Naive B cell (primary cell): ENCODE measurements around the gene TXLNB. TPM values are rescaled to one million over a fixed set of nuclear protein-coding genes. Genes with fewer than 3 reads are reported as not detected.

ENCODE experiments used
- ATAC-seq, 2 donors: fragments of 150-1000 bp; cut with Tn5 transposase; 2 replicates each; pipeline ENCODE4 v1.10.0; 2021; ENCODE audit warnings: low read depth in 2 of 2, mild to moderate bottlenecking in 2 of 2, moderate library complexity in 2 of 2
- DNase-seq: peaks from one replicate; pipeline ENCODE4 v3.0.0; 2022
- H3K27ac Mint-ChIP-seq, 6 donors: one replicate each; pipeline ENCODE4 v1.8.0; 2020 to 2022; ENCODE audit warnings: mild to moderate bottlenecking in 6 of 6, mixed read lengths in 6 of 6, moderate library complexity in 5 of 6, inconsistent platforms in 2 of 6
- H3K27me3 Mint-ChIP-seq, 3 donors: one replicate each; pipeline ENCODE4 v1.8.0; 2021 to 2022; ENCODE audit warnings: mixed read lengths in 3 of 3, mild to moderate bottlenecking in 1 of 3
- H3K36me3 Mint-ChIP-seq, 2 donors: one replicate each; pipeline ENCODE4 v1.8.0; 2020 to 2022; ENCODE audit warnings: mixed read lengths in 2 of 2, inconsistent platforms in 1 of 2, mild to moderate bottlenecking in 1 of 2
- H3K4me1 Mint-ChIP-seq, 3 donors: one replicate each; pipeline ENCODE4 v1.8.0; 2020 to 2022; ENCODE audit warnings: mixed read lengths in 3 of 3, inconsistent platforms in 1 of 3, mild to moderate bottlenecking in 1 of 3, moderate library complexity in 1 of 3
- H3K4me3 Mint-ChIP-seq, 8 donors: one replicate each; pipeline ENCODE4 v1.8.0; 2020 to 2022; ENCODE audit warnings: mild to moderate bottlenecking in 8 of 8, mixed read lengths in 8 of 8, moderate library complexity in 8 of 8, inconsistent platforms in 2 of 8
- H3K9me3 Mint-ChIP-seq, 7 donors: one replicate each; pipeline ENCODE4 v1.8.0; 2020 to 2022; ENCODE audit warnings: mixed read lengths in 7 of 7, mild to moderate bottlenecking in 5 of 7, inconsistent platforms in 2 of 7, moderate library complexity in 1 of 7
- polyA plus RNA-seq, 6 donors: library from polyadenylated mRNA; unstranded; fragments of 300-500 nt; fragmentation: Illumina TruSeq; gene quantifications; one replicate each; pipeline ENCODE4 v1.2.3, GENCODE V29; 2021; ENCODE audit warnings: low read depth in 6 of 6

Gene TXLNB
- polyA plus RNA-seq, 6 donors from 2014 or later, result 0.35 to 2.1 (median 0.74) TPM

DNA sequence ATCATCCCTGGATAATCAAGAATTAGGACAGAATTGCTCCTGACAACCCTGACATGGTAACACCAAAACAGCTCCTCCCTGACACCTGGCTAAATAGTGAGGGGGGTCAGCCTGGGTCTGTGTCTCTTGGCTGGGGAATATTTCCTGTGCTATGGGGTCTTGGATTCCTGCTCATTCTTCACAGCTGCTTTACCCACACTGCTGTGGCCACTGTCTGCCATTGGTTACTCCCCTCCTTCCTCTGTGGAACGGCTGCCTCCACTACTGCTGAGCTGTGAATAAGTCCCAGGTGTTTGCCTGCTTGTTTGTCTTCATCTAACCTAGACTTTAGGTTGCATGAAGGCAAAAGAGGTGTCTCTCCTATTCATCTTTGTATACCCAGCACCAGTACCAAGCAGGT is 33.9 kb upstream of the TXLNB start:
- ATAC-seq (no peak), DNase-seq (no peak)
- Mint-ChIP-seq H3K4me1 (peaks cover 26 to 49% (median 26%) of the 10 kb centered on the region in 3 donors), H3K36me3 (peaks cover 6 to 7% of the 10 kb centered on the region in 2 donors), H3K27me3 (no peaks in the 10 kb centered on the region), H3K9me3 (peaks cover 0 to 6% (median 0%) of the 10 kb centered on the region in 7 donors), H3K4me3 (peak overlapping the region in 6 of 8 donors; percentile 22 to 71 (median 58)), H3K27ac (peak overlapping the region in 2 of 6 donors; percentile 47 to 89)

DNA sequence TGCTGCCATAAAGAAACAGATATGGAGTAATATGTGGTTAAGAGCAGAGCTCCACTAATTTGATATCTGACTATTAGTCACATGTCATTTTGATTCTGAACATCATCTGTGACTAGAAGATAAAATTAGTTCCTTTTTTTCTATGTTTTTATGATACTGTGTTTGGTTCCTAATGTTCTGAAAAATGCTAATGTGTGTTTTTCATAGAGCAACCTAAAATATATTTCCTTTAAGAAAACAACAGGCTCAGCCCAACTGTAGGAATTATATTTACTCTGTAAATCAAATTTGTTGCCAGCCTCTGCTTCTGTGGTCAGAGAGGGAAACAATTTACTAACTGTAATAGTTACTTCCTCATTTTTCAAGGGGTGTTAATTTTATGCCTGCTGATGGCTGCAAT is 33.3 kb upstream of the TXLNB start:
- DNase-seq (peak; percentile 58), ATAC-seq (peak; percentile 45 to 62)
- peak overlapping the region in 5 of 8 donors; percentile 43 to 69 (median 55) for H3K4me3 Mint-ChIP-seq

DNA sequence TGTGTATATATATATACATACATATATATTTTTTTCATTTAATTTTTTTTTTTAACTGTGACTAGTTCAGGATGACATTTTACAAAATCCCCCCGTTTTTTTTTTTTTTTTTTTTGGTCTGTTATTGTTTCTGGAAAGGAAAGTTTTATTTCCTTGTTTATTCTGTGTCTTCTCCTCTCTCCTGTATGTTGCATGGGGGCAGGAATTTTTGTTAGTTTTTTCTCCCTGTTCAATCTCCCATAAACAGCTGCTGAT is 32.4 kb upstream of the TXLNB start:
- no peak for DNase-seq
- H3K4me3 Mint-ChIP-seq, result peak overlapping the region; percentile 79 to 97 (median 92)
- no peak for ATAC-seq
- peaks cover 0 to 6% (median 0%) of the 10 kb centered on the region in 7 donors for H3K9me3 Mint-ChIP-seq
- peaks cover 26 to 49% (median 26%) of the 10 kb centered on the region in 3 donors for H3K4me1 Mint-ChIP-seq
- H3K27ac Mint-ChIP-seq, result peak overlapping the region in 4 of 6 donors; percentile 89 to 99 (median 96)
- H3K36me3 Mint-ChIP-seq, result peaks cover 6 to 7% of the 10 kb centered on the region in 2 donors
- no peaks in the 10 kb centered on the region for H3K27me3 Mint-ChIP-seq

More for the DNA sequence above, 33.3 kb upstream of the TXLNB start:
- no peaks in the 10 kb centered on the region for H3K27me3 Mint-ChIP-seq
- H3K9me3 Mint-ChIP-seq, result peaks cover 0 to 6% (median 0%) of the 10 kb centered on the region in 7 donors
- H3K4me1 Mint-ChIP-seq, result peaks cover 26 to 49% (median 26%) of the 10 kb centered on the region in 3 donors
- peak overlapping the region in 4 of 6 donors; percentile 16 to 81 (median 66) for H3K27ac Mint-ChIP-seq
- peaks cover 6 to 7% of the 10 kb centered on the region in 2 donors for H3K36me3 Mint-ChIP-seq

DNA sequence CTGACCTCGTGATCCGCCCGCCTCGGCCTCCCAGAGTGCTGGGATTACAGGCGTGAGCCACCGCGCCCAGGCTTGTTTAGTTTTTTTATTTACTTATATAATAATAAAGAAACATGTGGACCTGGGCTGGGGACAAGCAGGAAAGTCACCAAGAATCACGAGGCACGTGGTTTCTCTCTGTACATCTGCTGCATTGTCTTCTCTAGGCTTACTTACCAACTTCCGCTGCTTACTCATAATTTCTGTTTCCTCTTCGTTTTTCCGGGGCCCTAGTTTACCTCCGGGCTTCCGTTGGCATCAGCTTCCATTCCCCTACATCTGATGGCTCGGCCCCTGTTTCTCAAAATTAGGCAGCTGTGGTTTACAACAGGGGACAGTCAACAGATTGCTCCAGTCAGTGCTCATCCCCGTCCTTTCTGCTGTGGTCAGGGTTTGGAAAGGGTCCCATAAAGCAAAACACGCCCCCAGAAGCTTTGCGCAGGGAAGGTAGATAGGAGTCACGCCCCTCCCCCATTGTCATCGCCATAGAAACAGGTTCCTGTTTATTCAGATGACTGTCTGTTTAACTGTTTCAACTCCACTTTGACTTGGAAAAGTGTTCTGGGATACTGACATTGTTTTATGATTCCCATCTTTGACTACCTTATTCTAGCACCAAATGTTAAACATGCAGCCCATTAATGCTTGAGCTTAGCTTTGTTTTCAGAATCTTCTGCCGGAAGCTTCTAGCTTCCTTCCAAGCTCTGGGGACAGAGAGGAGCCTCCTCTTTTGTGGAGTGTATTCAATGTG is 31.9 kb upstream of the TXLNB start:
- peaks cover 26 to 49% (median 26%) of the 10 kb centered on the region in 3 donors for H3K4me1 Mint-ChIP-seq
- DNase-seq (peak; percentile 74), ATAC-seq (peak; percentile 75 to 79)
- H3K36me3 Mint-ChIP-seq, result peaks cover 6 to 7% of the 10 kb centered on the region in 2 donors
- peak overlapping the region; percentile 92 to 99 (median 96) for H3K27ac Mint-ChIP-seq
- H3K9me3 Mint-ChIP-seq, result peaks cover 0 to 6% (median 0%) of the 10 kb centered on the region in 7 donors
- peak overlapping the region; percentile 79 to 97 (median 92) for H3K4me3 Mint-ChIP-seq
- no peaks in the 10 kb centered on the region for H3K27me3 Mint-ChIP-seq

DNA sequence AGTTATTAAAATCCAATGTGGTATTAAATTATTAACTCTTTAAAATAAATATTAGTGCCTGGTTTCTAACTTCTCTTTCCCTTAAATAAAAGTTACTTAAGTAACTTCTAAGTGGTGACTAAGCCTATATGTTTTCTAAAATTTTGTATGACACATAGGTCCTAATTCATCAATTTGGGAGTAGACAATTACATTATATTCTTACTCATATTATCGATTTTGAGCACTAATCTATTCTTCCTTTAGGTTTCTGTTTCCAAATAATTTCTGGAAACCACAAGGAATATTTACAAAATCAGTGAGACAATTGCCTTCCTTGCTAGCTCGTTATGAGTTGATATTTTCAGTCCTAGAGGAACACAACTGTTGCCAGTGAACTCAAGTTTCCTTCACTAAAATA is 28.3 kb upstream of the TXLNB start:
- no peak overlapping the region for H3K27ac Mint-ChIP-seq

DNA sequence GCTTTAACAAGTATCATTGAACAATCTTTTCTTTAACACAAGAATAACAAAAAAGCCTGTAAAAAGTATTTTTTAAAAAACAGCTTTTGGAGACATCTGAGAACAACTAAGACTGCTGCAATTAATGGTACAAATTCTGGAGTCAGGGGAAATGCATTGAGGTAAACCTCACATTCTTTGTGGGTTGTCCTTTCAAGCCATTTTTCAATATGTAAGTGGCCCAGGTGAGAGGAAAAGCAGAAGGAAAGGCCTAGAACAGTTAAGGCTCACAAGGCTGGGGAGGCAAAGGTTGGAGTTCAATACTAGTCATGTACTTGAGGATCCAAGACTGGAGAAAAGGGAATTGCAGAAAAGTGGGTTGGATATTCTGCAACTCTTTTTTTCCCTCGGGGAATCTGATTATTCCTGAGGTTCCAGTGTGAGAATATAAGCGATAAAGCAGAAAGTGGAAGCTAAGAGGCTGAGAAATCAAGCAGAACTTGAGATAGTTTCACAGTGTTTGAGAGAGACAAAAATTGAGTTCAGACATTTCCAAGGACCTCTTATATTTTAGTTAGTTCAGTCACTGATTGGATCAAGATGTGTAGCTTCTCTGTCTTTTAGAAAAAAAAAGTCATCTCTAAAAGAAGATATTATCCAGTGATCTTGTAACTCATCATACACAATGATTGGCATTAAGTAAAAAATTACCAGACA is 25.0 kb upstream of the TXLNB start:
- Mint-ChIP-seq H3K36me3 (no peaks in the 10 kb centered on the region), H3K4me1 (peaks cover 7 to 13% (median 9%) of the 10 kb centered on the region in 3 donors), H3K4me3 (peak overlapping the region in 2 of 8 donors; percentile 11 to 75), H3K9me3 (peaks cover 0 to 2% (median 0%) of the 10 kb centered on the region in 7 donors), H3K27me3 (no peaks in the 10 kb centered on the region), H3K27ac (peak overlapping the region; percentile 16 to 86 (median 72))
- DNase-seq, result no peak
- ATAC-seq, result no peak

More for the DNA sequence above, 28.3 kb upstream of the TXLNB start:
- no peaks in the 10 kb centered on the region for H3K27me3 Mint-ChIP-seq
- DNase-seq (no peak), ATAC-seq (no peak)
- peaks cover 16 to 37% (median 17%) of the 10 kb centered on the region in 3 donors for H3K4me1 Mint-ChIP-seq
- no peak overlapping the region for H3K4me3 Mint-ChIP-seq
- H3K36me3 Mint-ChIP-seq, result no peaks in the 10 kb centered on the region
- H3K9me3 Mint-ChIP-seq, result peaks cover 0 to 2% (median 0%) of the 10 kb centered on the region in 7 donors

DNA sequence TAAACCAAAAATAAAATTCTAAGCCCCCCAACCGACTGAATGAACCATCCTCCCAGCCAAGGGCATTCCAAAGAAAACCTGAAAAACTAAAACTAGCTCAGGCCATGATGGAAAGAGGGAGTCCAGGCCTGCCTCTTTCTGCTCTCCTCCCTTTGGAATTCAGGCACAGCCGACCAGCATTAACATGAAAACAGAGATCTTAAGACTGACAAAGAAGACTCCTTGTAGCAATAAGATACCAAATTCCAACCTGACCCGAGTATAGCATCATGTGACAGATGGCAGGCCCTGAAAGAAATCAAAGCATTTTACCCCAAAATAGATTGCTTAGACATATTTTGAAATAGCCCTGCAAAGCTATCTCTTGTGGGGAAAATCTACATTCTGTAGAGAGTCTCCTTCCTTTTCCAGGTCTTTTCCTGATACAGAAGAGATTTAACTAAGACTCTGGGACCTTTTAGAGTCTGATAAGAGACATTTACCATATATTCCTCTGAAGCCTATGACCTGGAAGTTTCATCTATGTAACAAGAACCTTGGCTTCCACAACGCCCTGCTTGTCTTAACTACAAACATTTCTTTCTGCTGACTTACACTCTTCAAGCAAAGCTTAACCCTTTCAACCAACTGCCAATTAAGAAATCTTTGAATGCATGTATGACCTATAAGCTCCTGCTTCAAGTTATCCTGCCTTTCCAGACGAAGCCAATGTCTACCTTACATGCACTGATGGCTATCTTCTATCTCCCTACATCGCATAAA is 22.2 kb upstream of the TXLNB start:
- no peak for DNase-seq
- no peaks in the 10 kb centered on the region for H3K36me3 Mint-ChIP-seq
- H3K9me3 Mint-ChIP-seq, result peaks cover 0 to 2% (median 0%) of the 10 kb centered on the region in 7 donors
- H3K27me3 Mint-ChIP-seq, result no peaks in the 10 kb centered on the region
- ATAC-seq, result no peak
- peaks cover 7 to 13% (median 9%) of the 10 kb centered on the region in 3 donors for H3K4me1 Mint-ChIP-seq
- no peak overlapping the region for H3K4me3 Mint-ChIP-seq
- peak overlapping the region in 1 of 6 donors; percentile 62 for H3K27ac Mint-ChIP-seq

DNA sequence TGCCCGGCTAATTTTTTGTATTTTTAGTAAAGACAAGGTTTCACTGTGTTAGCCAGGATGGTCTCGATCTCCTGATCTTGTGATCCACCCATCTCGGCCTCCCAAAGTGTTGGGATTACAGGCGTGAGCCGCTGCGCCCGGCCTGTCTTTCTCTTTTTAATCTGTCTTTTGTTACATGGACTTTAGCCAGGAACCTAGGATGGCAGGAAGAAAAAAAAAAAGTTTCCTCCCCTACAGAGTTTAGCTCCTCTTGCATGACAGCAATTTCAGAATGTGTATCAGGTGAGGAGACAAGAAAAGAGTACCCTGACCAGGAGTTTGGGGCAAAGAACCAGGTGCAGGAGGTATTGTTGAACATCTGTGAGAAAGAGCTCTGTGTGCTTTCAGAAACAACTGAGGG is 21.4 kb upstream of the TXLNB start:
- Mint-ChIP-seq H3K9me3 (peaks cover 0 to 1% (median 0%) of the 10 kb centered on the region in 7 donors), H3K4me1 (peaks cover 7 to 13% (median 11%) of the 10 kb centered on the region in 3 donors), H3K27me3 (no peaks in the 10 kb centered on the region), H3K4me3 (no peak overlapping the region), H3K27ac (peak overlapping the region in 1 of 6 donors; percentile 31), H3K36me3 (no peaks in the 10 kb centered on the region)
- no peak for DNase-seq
- no peak for ATAC-seq

DNA sequence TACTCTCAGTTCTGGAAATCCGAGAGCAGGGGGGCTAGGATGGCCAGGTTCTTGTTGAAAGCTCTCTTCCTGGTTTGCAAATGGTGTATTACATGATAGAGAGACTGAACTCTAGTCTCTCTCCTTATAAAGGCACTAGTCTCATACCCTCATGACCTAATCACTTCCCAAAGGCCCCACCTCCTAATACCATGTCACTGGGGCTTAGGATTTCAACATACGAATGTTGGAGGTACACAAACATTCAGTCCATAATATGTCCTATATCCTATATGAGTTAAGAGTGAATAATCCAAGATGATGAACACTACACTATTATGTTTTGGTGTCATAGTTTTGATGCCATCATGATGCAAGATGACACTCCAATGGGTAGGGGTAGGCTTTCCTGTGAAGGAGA is 20.0 kb upstream of the TXLNB start:
- Mint-ChIP-seq H3K36me3 (no peaks in the 10 kb centered on the region), H3K27ac (no peak overlapping the region), H3K4me1 (peaks cover 7 to 16% (median 8%) of the 10 kb centered on the region in 3 donors), H3K27me3 (no peaks in the 10 kb centered on the region), H3K4me3 (no peak overlapping the region), H3K9me3 (no peaks in the 10 kb centered on the region)
- no peak for ATAC-seq
- no peak for DNase-seq

DNA sequence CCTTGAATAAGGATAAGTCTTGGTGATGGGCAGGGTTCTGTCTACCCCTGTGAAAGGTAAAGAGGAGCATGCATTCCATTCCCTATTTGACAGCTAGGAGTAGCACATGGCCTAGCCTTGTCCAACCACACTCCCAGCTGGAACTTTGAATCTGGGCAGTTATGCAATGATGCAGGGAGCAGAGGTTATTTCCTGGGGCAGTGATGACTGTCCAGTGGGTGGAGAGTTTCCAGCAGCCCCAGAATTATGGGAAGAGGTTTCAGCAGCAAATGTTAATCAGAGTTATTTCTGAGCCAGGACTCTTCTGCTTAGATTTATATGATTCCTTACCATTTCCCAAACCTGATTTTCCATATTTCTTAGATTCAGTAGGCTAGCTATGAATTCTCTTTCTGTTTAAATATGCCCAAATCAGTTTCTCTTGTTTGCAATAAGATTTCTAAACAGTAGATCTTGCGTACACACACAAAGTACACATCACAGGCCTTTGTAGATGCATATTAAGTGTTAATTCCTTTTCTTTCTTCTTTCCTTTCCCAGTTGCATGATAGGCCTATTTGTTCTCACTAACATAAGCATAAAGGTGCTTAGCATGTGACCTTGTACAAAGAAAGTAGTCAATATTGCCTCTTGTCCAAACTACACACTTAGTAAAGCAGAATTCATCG is 17.3 kb upstream of the TXLNB start:
- H3K27ac Mint-ChIP-seq, result no peak overlapping the region
- DNase-seq, result no peak
- ATAC-seq, result no peak
- no peaks in the 10 kb centered on the region for H3K36me3 Mint-ChIP-seq
- H3K4me1 Mint-ChIP-seq, result peaks cover 0 to 17% (median 1%) of the 10 kb centered on the region in 3 donors
- no peaks in the 10 kb centered on the region for H3K27me3 Mint-ChIP-seq
- H3K9me3 Mint-ChIP-seq, result no peaks in the 10 kb centered on the region
- H3K4me3 Mint-ChIP-seq, result no peak overlapping the region

DNA sequence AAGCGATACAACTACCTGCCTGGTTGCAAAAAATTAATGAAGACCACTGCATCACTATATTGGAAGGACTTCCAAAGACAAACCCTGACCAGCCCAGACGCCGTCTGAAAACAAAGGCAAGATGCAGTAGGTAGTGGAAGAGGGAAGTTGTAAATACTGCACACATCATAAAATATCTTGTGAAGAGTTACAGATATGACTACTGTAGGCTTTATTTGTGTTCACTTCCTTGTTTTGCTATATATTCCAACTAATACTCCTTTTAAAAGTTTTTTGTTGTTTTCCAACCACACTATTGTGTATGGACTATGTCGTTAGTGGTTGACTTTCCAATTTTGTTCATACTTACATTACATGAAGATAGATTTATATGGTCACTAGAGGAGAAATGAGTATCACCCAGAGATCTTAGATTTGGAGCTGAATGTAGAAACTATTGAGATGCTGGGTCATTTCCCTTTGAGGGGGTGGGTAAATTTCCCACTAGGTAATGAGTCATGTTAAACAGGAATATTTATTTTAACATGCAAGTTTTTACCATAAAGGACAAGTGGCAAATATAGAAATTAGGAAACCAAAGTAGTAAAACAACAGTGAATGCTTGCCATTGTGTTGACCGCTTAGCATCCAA is 16.6 kb upstream of the TXLNB start:
- ATAC-seq (peak in 1 of 2 donors; percentile 33), DNase-seq (no peak)
- no peaks in the 10 kb centered on the region for H3K36me3 Mint-ChIP-seq
- no peaks in the 10 kb centered on the region for H3K9me3 Mint-ChIP-seq
- peaks cover 0 to 17% (median 1%) of the 10 kb centered on the region in 3 donors for H3K4me1 Mint-ChIP-seq
- no peak overlapping the region for H3K4me3 Mint-ChIP-seq
- no peaks in the 10 kb centered on the region for H3K27me3 Mint-ChIP-seq
- peak overlapping the region in 2 of 6 donors; percentile 17 to 48 for H3K27ac Mint-ChIP-seq

DNA sequence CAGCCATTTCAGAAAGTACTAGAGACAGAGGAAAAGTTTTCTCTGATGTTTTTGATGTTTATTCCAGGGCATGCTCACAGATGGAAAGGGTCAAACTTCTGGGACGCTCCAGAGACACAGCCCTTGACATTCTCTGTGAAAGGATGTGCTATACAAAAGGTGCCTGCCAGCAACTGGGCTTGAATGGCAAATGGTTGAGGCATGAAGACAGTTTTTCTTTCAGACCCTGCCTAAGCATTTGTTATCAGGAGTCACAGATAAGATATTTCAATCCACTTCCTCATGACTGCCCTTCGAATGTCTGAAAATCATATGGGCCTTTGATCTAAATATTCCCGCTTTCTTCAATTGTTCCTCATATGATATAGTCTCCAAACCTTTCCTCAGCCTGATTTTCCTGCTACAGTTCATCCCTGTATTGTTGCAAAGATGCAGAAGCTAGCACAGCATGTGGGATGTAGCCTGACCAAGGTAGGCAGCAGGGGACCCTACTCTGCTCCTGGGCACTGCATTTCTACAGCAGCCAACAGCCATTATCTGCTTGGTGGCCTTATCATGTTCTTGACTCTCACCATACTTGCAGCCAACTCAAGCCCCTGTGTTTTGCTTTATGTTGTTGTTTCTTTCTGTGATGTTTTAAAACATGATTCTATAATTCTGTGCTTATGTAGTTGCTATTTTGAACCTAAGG is 14.6 kb upstream of the TXLNB start:
- no peak for ATAC-seq

More for the DNA sequence above, 14.6 kb upstream of the TXLNB start:
- no peak overlapping the region for H3K4me3 Mint-ChIP-seq
- DNase-seq, result no peak
- H3K27ac Mint-ChIP-seq, result no peak overlapping the region
- H3K27me3 Mint-ChIP-seq, result no peaks in the 10 kb centered on the region
- no peaks in the 10 kb centered on the region for H3K9me3 Mint-ChIP-seq
- peaks cover 0 to 17% (median 1%) of the 10 kb centered on the region in 3 donors for H3K4me1 Mint-ChIP-seq
- no peaks in the 10 kb centered on the region for H3K36me3 Mint-ChIP-seq
